BJ (cell line): Measurements from ENCODE around the gene MAP2K4. TPM values are rescaled to one million over a fixed set of nuclear protein-coding genes. Genes with fewer than 3 reads are reported as not detected.

Experiments used
- CTCF ChIA-PET: fragments of 350-600 bp; formaldehyde crosslinking; extraction: SDS; loops from one replicate; lab custom pipeline; 2021; ENCODE audit warnings: antibody characterized with exemption, inconsistent platforms; lab: Yijun Ruan, JAX
- POLR2A ChIA-PET: fragments of 300-600 bp; sonication (Branson Sonifier 250); formaldehyde crosslinking; extraction: SDS; loops from one replicate; lab custom pipeline; 2021; ENCODE audit warnings: antibody characterized with exemption; lab: Charles Lee
- DNase-seq: peaks from one replicate; pipeline ENCODE4 v3.0.0-alpha.2; 2011; ENCODE audit warnings: low read depth
- H3K27me3 ChIP-seq: 2 replicates; pipeline ENCODE4 v1.6.0; 2011; ENCODE audit warnings: low read length; ENCODE audit not compliant: control insufficient read depth, insufficient read depth
- H3K36me3 ChIP-seq: 2 replicates; pipeline ENCODE4 v1.5.1; 2011; ENCODE audit warnings: low read length; ENCODE audit not compliant: control insufficient read depth, insufficient read depth
- H3K4me3 ChIP-seq: 2 replicates; pipeline ENCODE4 v1.5.1; 2011; ENCODE audit warnings: low read depth, mild to moderate bottlenecking, control low read depth, low read length
- polyA plus RNA-seq: library from polyadenylated mRNA; depleted of rRNA; stranded (reverse); fragments of >200 nt; gene quantifications from 2 replicates; pipeline ENCODE4 v1.2.3, GENCODE V29; 2011
- TF ChIP-seq, protein P1 (sequence below): IDR thresholded peaks from 2 replicates; pipeline ENCODE4 v1.5.1; 2011; ENCODE audit warnings: low read depth, mild to moderate bottlenecking, control low read depth, inconsistent platforms, low read length, moderate library complexity; ENCODE audit not compliant: insufficient read depth

MAP2K4 gene
- polyA plus RNA-seq, 1 experiment, result 12.8 TPM

DNA sequence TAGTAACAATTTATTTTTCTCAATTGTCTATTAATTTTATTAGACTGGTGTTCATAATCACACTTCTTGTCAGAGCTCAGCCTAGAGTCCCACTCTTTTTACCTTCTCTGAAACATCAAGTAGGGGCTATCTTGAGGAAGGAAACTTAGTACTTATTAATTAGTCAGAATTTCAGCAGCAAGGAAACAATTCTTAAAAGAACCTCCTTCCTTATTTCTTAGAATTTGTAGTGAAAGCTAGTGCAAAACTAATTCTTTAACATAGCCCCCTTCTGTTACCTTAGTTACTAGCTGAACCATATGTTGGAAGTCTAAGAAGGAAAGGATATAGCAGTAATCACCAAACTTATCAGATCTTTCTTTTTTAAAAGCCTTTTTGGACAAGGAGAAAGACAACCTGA is 35.2 kb downstream of the MAP2K4 start:
- ChIA-PET CTCF (no interaction called here), POLR2A (no interaction called here)
- DNase-seq, result no peak
- H3K36me3 ChIP-seq, result no peaks in the 10 kb centered on the region; the same call in 1 of the 2 replicates
- H3K4me3 ChIP-seq, result no peak overlapping the region
- TF ChIP-seq, protein P1, sequence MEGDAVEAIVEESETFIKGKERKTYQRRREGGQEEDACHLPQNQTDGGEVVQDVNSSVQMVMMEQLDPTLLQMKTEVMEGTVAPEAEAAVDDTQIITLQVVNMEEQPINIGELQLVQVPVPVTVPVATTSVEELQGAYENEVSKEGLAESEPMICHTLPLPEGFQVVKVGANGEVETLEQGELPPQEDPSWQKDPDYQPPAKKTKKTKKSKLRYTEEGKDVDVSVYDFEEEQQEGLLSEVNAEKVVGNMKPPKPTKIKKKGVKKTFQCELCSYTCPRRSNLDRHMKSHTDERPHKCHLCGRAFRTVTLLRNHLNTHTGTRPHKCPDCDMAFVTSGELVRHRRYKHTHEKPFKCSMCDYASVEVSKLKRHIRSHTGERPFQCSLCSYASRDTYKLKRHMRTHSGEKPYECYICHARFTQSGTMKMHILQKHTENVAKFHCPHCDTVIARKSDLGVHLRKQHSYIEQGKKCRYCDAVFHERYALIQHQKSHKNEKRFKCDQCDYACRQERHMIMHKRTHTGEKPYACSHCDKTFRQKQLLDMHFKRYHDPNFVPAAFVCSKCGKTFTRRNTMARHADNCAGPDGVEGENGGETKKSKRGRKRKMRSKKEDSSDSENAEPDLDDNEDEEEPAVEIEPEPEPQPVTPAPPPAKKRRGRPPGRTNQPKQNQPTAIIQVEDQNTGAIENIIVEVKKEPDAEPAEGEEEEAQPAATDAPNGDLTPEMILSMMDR, result no peak
- no peaks in the 10 kb centered on the region for H3K27me3 ChIP-seq

DNA sequence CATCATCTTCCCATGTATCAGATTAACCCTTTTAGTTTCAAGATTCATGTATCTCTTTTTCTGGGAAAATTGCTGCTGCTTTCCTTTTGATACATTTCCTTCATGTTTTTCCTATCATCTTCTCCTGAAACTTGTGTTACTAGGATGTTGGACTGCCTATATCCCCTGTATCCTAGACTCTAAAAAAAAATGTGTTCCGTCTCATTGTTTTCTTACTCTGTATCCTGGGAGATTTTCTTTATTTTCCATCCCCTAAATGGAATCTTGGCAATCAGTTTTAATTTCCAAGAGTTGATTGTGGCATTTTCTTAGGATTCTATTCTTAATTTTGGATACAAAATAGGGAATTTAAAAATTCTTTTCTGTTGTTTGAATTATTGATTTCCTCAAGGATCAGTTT is 36.8 kb downstream of the MAP2K4 start:
- ChIA-PET POLR2A (interaction anchor here (0.6 kb wide), 1 partner anchor 37 kb away, joined by 9 read pairs; no protein-coding TSS in a partner anchor), CTCF (no interaction called here)
- no peak overlapping the region for H3K4me3 ChIP-seq
- H3K36me3 ChIP-seq, result no peaks in the 10 kb centered on the region
- DNase-seq, result no peak
- TF ChIP-seq, protein P1, result no peak
- H3K27me3 ChIP-seq, result no peaks in the 10 kb centered on the region

DNA sequence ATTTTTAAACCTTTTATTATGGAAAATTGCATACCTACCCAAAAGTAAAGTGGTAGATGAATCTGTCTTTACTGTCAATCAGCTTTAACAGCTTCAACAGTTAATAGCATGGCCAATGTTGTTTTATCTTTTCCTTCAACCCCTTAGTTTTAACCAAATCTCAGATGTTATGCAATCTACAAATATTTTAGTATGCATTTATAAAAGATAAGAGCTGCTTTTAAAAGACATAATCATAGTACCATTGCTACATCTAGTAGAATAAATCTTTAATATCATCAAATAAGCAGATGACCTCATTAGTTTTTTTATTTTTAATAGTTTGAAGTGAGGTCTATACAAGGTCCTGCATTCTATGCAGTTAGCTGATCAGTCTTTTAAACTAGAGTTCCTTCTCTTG is 37.9 kb downstream of the MAP2K4 start:
- Histone ChIP-seq H3K27me3 (no peaks in the 10 kb centered on the region), H3K4me3 (no peak overlapping the region), H3K36me3 (no peaks in the 10 kb centered on the region)
- ChIA-PET POLR2A (no interaction called here), CTCF (no interaction called here)
- TF ChIP-seq, protein P1, result no peak
- no peak for DNase-seq

DNA sequence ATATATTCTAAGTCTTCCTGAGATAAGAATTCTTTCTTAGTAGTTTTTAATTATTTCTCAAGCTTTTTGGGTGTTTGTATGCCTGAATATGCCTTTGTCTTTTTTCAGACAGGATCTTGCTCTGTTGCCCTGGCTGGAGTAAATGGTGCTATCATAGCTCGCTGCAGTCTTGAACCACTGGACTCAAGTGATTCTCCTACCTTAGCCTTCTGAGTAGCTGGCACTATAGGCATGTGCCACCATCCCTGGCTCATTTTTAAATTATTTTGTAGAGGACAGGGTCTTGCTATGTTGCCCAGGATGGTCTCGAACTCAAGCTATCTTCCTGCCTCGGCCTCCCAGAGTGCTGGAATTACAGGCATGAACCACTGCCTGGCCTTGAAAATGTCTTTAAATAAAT is 41.6 kb downstream of the MAP2K4 start:
- POLR2A ChIA-PET, result no interaction called here
- H3K27me3 ChIP-seq, result no peaks in the 10 kb centered on the region

DNA sequence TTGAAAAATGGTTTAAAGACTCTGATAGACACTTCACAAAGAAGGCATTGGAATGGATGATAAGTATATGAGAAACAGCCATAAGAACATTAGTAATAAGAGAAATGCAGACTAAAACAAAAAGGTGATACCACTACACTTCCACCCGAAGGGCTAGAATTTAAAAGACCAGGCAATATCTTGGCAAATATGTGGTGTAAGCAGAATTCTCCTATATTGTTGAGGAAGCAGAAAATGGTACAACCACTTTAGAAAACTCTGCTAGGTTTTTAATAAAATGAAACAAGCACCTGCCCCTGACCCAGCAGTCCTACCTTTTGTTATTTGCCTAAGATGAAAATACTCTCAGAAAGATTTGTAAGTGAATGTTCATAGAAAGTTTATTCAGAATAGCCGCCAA is 43.7 kb downstream of the MAP2K4 start:
- TF ChIP-seq, protein P1, result no peak
- Histone ChIP-seq H3K27me3 (no peaks in the 10 kb centered on the region), H3K4me3 (no peak overlapping the region), H3K36me3 (no peaks in the 10 kb centered on the region)
- DNase-seq, result no peak
- ChIA-PET CTCF (no interaction called here), POLR2A (no interaction called here)

More for the DNA sequence above, 41.6 kb downstream of the MAP2K4 start:
- DNase-seq, result no peak
- no peaks in the 10 kb centered on the region for H3K36me3 ChIP-seq
- H3K4me3 ChIP-seq, result no peak overlapping the region
- CTCF ChIA-PET, result no interaction called here
- TF ChIP-seq, protein P1, result no peak
